ENCODE measurements around the gene MINK1.
"Not testable (repeated sequence)": the region's sequence is repeated elsewhere in the genome, so short reads cannot be mapped to it uniquely, and the experiment has no call there.

The MINK1 gene

GRCh38 chr17:4849011-4849536, 15.9 kb downstream of the MINK1 start:
- DNase-seq, result no peak

GRCh38 chr17:4850246-4850645, 17.1 kb downstream of the MINK1 start:
- DNase-seq, result no peak

GRCh38 chr17:4851084-4851483, 17.9 kb downstream of the MINK1 start:
- no peak for DNase-seq

- DNase-seq, result no peak
These were observed 19.5 kb downstream of the MINK1 start for GRCh38 chr17:4852567-4853207.

GRCh38 chr17:4853208-4853671, 20.1 kb downstream of the MINK1 start:
- DNase-seq, result no peak

GRCh38 chr17:4854111-4854681, 21.1 kb downstream of the MINK1 start:
- no peak for DNase-seq

- no peak for DNase-seq
These were observed 23.3 kb downstream of the MINK1 start for GRCh38 chr17:4856271-4856936.

- no peak for DNase-seq
These were observed 23.8 kb downstream of the MINK1 start for GRCh38 chr17:4856937-4857314.

- DNase-seq, result not testable (repeated sequence)
These were observed 24.2 kb downstream of the MINK1 start for GRCh38 chr17:4857347-4857746.

- DNase-seq, result no peak
These were observed 25.1 kb downstream of the MINK1 start for GRCh38 chr17:4858068-4858881.

GRCh38 chr17:4858882-4859260, 25.7 kb downstream of the MINK1 start:
- DNase-seq, result peak in 1 of 2 experiments; percentile 12

GRCh38 chr17:4859816-4860625, 26.9 kb downstream of the MINK1 start:
- DNase-seq, result no peak

- DNase-seq, result no peak
These were observed 27.5 kb downstream of the MINK1 start for GRCh38 chr17:4860651-4861050.

- DNase-seq, result no peak
These were observed 27.9 kb downstream of the MINK1 start for GRCh38 chr17:4861052-4861451.

- no peak for DNase-seq
These were observed 29.6 kb downstream of the MINK1 start for GRCh38 chr17:4862720-4863119.

- DNase-seq, result no peak
These were observed 30.2 kb downstream of the MINK1 start for GRCh38 chr17:4863321-4863720.

- DNase-seq, result not testable (repeated sequence)
These were observed 34.4 kb downstream of the MINK1 start for GRCh38 chr17:4867535-4867934.

- DNase-seq, result not testable (repeated sequence)
These were observed 36.2 kb downstream of the MINK1 start for GRCh38 chr17:4869058-4869998.

GRCh38 chr17:4870855-4871254, 37.7 kb downstream of the MINK1 start:
- no peak for DNase-seq

- DNase-seq, result no peak
These were observed 39.6 kb downstream of the MINK1 start for GRCh38 chr17:4872786-4873185.

- no peak for DNase-seq
These were observed 43.9 kb downstream of the MINK1 start for GRCh38 chr17:4877089-4877488.
